ENCODE measurements around the gene VAMP1.
"Not testable (repeated sequence)": the region's sequence is repeated elsewhere in the genome, so short reads cannot be mapped to it uniquely, and the experiment has no call there.

VAMP1 gene, protein sequence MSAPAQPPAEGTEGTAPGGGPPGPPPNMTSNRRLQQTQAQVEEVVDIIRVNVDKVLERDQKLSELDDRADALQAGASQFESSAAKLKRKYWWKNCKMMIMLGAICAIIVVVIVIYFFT

DNA sequence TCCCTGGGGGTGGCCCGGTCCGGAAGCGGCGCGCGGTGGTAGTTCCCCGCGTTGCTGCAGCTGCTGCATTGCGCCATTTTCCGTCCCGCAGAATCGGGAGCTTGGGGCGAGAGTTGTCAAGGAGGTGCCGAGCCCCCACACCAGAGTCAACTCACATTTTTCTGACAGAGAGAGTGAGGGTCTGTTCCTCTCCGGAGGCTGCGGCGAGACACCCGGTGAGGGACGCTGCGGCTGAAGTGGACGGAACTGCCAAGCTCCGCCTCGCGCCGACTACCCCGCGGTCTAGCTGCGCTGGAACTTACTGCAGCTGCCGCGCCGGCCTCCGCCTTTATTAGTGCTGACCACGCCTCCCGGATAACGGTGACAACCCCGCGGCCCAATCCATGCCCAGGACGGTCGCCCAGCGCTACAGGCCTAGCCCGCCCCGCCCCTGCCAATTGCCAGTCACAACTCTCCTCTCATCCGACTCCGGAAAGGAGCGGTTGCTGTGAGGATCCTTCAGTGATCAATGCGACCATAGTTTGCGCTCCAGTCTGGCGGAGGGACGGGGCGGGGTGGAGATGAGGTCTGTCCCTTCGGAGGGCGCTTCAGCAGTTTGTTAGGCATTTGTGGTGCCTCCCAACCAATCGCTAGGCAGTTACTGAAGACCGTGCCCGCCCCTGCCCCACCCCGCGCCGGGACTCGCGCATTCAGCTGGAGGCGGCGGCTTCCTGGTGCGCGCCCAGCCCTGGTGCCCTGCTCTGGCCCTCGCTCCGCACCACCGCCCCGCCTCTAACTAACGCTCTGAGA lies at the start of gene VAMP1:
TSS of gene VAMP1 (minus strand) at position 303 of the 789 bp plus-strand sequence. CDS start at position 157, 146 bp downstream.
- DNase-seq (ENCODE audit: extremely low read depth in 1 of 2, low read depth in 1 of 2): peak; percentile 93 to 98

DNA sequence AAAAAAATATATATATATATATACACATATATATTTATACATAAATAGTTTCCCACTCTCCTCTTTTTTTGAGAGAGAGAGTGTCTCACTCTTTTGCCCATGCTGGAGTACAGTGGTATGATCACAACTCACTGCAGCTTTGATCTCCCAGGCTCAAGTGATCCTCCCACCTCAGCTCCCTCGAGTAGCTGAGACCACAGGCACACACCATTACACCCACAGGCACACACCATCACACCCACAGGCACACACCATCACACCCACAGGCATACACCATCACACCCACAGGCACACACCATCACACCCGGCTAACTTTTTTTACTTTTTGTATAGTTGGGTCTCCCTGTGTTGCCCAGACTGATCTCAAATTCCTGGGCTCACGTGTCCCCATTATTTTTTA lies 49.7 kb upstream of the VAMP1 start:
- DNase-seq (ENCODE audit: extremely low read depth in 1 of 2, low read depth in 1 of 2): no peak

DNA sequence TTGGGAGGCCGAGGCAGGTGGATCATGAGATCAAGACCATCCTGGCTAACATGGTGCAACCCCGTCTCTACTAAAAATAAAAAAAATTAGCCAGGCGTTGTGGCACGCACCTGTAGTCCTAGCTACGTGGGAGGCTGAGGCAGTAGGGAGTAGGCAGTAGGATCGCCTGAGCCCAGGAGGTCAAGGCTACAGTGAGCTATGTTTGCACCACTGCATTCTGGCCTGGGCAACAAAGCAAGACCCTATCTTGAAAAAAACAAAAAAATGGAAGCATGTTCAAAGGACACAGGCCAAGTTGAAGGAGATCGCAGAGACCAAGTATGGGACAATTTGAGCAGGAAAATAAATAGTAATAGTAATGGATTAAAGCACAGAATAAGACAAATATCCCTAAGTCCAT lies 37.6 kb upstream of the VAMP1 start:
- DNase-seq (ENCODE audit: extremely low read depth in 1 of 2, low read depth in 1 of 2): no peak

DNA sequence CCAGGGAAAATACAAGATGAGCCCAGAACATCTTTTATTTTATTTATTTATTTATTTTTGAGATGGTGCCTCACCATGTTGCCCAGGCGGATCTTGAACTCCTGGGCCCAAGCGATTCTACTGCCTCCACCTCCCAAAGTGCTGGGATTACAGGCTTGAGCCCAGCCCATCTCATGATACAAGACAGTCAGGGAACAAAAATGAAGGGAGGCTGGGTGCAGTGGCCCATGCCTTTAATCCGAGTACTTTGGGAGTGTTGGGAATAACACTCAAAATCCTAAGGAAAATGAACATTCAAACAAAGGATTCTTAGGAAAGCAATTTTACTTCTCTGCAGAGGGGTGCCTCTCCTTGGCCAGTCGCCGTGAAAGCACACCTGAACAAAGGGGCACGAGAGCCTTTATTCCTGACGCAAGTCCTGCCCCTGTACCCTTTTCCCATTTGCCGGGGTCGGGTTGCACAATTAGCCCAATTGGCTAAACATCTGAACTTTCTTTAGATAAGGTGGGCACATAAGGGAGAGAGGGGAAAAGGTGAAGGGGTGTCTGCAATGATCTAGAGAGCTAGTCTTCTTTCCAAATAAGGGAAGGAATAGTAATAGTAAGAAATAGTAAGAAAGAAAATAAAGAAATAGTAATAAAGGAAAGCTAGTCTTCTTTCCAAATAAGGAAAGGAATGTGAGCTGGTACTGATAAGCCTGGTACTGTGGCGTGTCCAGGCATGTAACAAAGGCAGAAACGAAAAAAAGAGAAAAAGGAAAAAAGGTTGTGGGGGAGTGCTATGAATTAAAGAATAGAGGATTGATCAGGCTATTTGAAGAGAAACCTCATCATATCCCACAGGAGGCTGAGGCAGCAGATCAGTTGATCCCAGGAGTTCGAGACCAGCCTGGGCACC lies 36.9 kb upstream of the VAMP1 start:
- no peak for DNase-seq (ENCODE audit: extremely low read depth in 1 of 2, low read depth in 1 of 2)

DNA sequence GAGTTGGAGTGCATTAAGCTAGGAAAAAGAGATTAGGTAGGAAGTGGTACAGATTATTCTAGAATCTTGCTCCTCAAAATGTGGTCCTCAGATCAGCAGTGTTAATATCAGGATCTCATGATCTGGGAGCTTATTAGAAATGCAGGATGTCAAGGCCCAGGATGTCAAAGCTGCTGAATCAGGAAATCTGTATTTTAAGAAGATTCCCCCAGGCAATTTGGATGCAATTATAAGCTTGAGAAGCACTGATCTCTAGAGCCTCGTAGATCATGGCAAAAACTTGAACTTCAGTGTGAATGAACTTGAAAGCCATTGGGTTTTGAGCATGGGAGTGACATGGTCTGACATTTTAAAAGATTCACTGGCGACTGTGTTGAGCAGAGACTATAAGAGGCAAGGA lies 30.0 kb upstream of the VAMP1 start:
- DNase-seq (ENCODE audit: extremely low read depth in 1 of 2, low read depth in 1 of 2): no peak

DNA sequence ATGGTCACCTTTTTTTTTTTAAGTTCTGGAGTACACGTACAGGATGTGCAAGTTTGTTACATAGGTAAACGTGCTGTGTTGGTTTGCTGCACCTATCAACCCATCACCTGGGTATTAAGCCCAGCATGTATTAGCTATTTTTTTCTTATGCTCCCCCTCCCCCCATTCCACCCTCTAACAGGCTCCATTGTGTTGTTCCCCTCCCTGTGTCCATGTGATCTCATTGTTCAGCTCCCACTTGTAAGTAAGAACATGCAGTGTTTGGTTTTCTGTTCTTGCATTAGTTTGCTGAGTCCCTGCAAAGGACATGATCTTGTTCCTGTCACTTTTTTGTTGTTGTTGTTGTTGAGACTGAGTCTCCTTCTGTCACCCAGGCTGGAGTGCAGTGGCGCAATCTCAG lies 26.8 kb upstream of the VAMP1 start:
- not testable (repeated sequence) for DNase-seq (ENCODE audit: extremely low read depth in 1 of 2, low read depth in 1 of 2)

DNA sequence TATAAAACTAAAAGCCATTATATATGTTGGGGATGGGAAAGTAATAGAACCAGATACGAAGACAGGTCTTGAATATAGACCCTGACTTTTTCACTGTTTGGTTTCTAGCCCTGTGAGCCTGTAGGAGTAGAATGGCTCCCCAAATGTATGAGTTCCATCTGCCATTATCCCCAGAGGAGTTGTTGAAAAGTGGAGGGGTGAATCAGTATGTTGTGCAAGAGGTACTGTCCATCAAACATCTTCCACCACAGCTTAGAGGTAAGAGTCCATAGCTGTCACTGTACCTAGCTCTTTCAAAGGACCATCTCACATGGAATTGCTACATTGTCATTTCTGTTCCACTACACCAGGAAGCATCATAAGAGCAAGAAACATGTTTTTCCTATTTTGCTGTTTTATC lies 24.5 kb upstream of the VAMP1 start:
- DNase-seq (ENCODE audit: extremely low read depth in 1 of 2, low read depth in 1 of 2): no peak

DNA sequence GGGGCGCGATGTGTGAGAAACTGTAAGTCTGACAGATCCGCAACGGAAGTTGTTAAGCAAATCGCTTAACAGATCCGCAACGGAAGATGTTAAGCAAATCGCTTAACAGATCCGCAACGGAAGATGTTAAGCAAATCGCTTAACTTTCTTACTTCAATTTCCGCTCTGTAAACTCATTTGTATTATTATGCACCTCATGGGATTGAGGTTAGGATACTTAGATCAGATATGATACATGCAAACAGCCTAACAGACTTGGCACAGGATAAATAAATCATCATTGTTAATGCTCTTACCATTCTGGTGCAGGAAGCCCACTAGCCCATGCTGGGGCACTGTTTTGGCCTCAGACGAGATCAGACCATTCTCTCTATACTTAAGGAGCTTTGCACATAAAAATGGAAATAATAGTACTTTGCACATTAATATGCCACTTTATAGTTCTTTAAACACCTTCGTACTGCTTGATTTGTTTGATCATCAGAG lies 23.8 kb upstream of the VAMP1 start:
- DNase-seq (ENCODE audit: extremely low read depth in 1 of 2, low read depth in 1 of 2): no peak

DNA sequence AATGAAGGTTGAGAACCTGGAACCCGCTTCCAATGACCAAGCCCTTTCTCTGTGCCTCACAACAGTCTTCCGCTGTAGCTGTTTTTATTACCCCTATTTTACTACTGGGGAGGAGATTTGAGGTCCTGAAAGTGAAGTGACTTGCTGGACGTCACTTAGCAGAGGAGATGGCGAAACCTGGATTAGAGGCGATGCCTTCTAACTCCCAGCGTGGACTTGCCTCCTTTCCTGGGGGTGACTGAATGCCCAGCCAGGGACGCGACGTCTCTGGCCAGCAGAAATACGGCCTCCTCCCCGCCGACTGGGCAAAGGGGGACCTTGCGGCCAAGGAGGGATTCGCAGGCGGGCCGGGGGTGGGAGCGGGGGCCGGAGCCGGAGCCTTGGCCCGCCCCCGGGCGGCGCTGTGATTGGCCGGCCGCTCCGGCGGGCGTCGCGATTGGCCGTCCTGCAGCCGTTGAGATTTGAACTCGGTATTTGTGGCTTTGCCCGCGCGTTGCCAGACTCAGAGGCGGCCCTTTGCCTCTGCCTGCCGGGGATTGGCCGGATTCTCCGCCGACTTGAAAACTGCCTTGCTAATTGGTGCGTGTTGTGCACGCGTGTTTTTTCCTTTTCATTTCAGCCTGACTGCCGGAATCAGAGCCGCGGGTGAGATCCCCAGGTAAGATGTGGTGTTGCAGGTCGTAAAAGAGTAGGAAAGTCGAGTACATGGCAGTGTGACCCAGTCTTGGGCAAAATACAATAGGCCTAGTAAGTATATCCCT lies 23.2 kb upstream of the VAMP1 start, which contains the start of gene NCAPD2:
TSS of gene NCAPD2 (plus strand) at position 606 of the 761 bp plus-strand sequence. CDS start 997 bp downstream, outside the sequence.
- DNase-seq (ENCODE audit: extremely low read depth in 1 of 2, low read depth in 1 of 2): peak; percentile 90 to 95

DNA sequence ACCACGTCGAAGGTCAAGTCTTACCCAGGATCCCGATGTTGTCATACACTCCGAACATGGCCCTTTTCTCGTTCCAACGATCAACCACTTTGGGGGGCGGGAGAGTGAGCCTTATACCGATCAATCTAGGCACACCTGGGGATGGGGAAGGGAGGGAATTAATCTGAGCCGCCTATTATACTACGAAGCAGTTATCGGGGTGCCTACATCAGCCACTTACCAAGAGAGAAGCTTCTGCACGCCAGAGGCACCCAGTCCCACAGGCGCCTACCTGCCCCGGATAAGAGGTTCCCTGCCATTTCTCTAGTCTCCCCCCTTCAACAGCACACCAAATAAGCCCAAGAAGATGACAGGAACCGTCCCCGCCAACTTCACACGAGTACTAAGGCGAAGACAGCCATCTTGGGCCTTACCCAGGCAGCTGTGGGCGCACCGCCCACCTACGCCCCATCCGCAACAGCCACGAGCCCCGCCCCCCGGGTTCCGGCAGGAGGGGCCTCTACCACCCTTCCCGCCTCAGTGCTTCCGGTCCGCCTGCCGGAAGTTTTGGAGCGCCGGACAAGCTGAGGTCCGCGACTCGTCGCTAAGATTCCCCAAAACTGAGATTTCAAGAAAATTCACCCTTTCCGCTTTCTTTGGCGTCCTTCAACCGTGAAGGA lies 22.5 kb upstream of the VAMP1 start, which contains the start of gene MRPL51:
TSS of gene MRPL51 (minus strand) at position 425 of the 659 bp plus-strand sequence. CDS start at position 299, 126 bp downstream.
- DNase-seq (ENCODE audit: extremely low read depth in 1 of 2, low read depth in 1 of 2): peak; percentile 91 to 99

DNA sequence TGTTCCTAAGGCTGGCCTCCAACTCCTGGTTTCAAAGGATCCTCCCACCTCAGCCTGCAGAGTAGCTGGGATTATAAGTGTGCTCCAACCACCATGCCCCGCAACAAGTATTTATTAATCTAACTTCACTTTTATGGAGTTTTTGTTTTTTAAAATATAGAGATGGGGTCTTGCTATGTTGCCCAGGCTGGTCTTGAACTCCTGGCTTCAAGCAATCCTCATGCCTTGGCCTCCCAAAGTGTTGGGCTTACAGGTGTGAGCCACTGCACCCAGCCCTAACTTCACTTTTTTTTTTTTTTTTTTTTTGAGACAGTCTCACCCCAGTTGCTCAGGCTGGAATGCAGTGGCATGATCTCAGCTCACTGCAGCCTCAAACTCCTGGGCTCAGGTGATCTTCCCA lies 20.2 kb upstream of the VAMP1 start:
- not testable (repeated sequence) for DNase-seq (ENCODE audit: extremely low read depth in 1 of 2, low read depth in 1 of 2)

DNA sequence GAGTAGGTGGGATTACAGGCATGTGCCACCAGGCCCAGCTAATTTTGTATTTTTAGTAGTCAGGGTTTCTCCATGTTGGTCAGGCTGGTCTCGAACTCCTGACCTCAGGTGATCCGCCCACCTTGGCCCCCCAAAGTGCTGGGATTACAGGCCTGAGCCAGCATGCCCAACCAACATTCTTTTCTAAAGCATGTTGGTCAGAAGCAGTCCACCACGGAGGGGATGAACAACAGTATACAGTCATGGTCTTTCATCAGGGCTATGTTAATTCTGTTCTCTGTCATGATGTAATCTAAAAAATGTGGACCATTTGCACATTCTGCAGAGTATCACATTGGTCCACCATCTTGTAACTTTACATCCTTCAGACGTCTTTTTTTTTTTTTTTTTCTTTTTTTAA lies 19.0 kb upstream of the VAMP1 start:
- no peak for DNase-seq (ENCODE audit: extremely low read depth in 1 of 2, low read depth in 1 of 2)

DNA sequence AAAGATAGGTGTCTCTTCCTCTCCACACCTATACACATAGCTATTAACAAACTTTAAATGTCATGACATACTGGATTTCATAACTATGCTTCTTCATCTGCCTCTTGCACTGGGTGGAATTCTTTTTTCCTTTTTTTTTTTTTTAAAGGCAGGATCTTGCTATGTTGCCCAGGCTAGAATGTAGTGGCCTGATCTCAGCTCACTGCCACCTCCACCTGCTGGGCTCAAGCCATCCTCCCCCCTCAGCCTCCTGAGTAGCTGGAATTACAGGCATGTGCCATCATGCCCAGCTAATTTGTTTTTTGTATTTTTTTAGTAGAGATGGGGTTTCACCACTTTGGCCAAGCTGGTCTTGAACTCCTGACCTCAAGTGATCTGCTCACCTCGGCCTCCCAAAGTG lies 17.8 kb upstream of the VAMP1 start:
- no peak for DNase-seq (ENCODE audit: extremely low read depth in 1 of 2, low read depth in 1 of 2)

DNA sequence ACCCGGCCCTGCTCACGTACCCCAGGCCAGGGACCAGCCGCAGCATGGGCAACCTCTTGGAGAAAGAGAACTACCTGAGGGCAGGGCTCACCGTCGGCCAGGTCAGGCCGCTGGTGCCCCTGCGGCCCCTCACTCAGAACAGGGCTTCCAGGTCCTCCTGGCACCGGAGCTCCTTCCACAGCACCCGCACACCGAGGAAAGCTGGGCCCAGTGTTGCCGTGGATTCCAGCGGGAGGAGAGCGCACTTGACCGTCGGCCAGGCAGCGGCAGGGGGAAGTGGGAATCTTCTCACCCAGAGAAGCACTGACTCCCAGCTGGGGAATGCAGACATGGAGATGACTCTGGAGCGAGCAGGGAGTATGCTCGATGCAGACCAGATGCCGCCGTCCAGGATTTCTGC lies 7.9 kb upstream of the VAMP1 start:
- DNase-seq (ENCODE audit: extremely low read depth in 1 of 2, low read depth in 1 of 2): no peak

DNA sequence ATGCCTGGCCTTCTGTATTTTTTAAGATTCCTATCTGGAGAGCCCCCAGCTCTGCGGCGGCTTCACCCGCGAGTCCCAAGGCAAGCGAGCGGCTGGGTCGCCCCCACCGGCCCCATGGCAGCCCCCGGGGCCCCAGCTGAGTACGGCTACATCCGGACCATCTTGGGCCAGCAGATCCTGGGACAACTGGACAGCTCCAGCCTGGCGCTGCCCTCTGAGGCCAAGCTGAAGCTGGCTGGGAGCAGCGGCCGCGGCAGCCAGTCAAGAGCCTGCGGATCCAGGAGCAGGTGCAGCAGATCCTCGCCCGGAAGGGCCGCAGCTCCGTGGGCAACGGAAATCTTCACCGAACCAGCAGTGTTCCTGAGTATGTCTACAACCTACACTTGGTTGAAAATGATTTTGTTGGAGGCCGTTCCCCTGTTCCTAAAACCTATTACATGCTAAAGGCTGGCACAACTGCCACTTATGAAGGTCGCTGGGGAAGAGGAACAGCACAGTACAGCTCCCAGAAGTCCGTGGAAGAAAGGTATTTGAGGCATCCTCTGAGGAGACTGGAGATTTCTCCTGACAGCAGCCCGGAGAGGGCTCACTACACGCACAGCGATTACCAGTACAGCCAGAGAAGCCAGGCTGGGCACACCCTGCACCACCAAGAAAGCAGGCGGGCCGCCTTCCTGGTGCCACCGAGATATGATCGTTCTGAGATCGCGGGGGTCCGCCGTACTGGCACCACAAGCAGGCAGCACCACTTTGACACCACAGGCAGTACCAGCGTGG lies 7.3 kb upstream of the VAMP1 start:
- DNase-seq (ENCODE audit: extremely low read depth in 1 of 2, low read depth in 1 of 2): not testable (repeated sequence)

DNA sequence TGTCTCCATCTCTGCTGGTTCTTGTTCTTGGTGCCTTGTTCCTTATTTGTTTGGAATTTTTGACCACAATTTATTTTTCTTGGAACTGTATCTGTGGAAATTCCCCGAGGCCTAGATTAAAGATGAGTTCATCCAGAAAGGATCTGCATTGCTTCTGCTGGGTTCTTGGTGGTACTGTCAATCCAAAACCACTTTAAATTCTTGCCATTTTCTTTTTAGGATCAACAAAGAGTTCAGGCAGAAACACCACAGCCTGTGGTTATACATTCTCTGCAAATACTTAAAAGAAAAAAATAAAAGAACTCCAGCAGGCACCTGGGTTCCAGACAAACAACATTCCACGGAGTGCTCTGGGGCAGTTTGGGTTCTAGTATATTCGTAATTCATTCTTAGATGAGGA lies 6.0 kb upstream of the VAMP1 start:
- DNase-seq (ENCODE audit: extremely low read depth in 1 of 2, low read depth in 1 of 2): no peak

DNA sequence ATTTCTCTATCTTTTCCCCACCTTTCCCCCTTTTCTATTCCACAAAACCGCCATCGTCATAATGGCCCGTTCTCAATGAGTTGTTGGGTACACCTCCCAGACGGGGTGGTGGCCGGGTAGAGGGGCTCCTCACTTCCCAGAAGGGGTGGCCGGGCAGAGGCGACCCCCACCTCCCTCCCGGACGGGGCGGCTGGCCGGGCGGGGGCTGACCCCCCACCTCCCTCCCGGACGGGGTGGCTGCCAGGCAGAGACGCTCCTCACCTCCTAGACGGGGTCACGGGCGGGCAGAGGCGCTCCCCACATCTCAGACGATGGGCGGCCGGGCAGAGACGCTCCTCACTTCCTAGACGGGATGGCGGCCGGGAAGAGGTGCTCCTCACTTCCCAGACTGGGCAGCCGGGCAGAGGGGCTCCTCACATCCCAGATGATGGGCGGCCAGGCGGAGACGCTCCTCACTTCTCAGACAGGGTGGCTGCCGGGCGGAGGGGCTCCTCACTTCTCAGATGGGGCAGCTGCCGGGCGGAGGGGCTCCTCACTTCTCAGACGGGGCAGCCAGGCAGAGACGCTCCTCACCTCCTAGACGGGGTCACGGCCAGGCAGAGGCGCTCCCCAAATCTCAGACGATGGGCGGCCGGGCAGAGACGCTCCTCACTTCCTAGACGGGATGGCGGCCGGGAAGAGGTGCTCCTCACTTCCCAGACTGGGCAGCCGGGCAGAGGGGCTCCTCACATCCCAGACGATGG lies 4.9 kb upstream of the VAMP1 start:
- not testable (repeated sequence) for DNase-seq (ENCODE audit: extremely low read depth in 1 of 2, low read depth in 1 of 2)

DNA sequence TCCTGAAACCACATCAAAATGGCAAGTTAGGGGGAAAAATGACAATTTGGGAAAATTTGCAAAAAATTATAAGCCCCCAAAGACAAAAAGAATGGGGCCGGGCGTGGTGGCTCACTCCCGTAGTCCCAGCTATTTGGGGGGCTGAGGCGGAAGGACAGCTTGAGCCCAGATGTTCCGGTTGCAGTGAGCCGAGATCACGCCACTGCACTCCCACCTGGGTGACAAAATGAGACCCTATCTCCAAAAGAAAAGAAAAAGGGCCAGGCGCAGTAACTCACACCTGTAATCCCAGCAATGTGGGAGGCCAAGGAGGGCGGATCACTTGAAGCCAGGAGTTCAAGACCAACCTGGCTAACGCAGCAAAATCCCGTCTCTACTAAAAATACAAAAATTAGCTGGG lies 2.0 kb upstream of the VAMP1 start:
- DNase-seq (ENCODE audit: extremely low read depth in 1 of 2, low read depth in 1 of 2): no peak

DNA sequence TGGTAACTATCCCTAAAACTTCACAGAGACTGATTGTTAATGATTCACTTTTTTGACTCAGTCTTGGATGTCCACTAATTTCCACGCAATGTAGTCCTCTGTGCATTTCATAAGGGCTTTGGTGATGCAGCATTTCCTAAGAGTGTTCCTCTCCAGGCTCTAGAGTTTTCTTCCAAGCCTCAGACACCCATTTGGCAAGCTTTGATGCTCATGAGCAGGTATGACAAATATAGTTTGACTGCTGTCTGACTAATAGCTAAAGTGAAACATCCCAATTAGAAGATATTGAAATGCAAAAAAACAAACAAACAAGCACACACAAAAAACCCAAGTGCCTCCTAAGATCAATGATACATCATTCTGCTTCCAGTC lies 1.5 kb upstream of the VAMP1 start:
- DNase-seq (ENCODE audit: extremely low read depth in 1 of 2, low read depth in 1 of 2): no peak
